GM23338 (cell line): ENCODE results near the gene TSNAX. TPM values are rescaled to one million over a fixed set of nuclear protein-coding genes. Genes with fewer than 3 reads are reported as not detected.

Experiments
- ATAC-seq: fragments of 200-7000 bp; cut with Tn5 transposase; 3 replicates; pipeline ENCODE4 v1.9.1; 2020
- DNase-seq: peaks from one replicate; pipeline ENCODE4 v3.0.0-alpha.2; 2015; ENCODE audit warnings: low spot score
- H2AFZ ChIP-seq: fragments of 200-600 bp; sonication (generic); 2 replicates; pipeline ENCODE4 v1.8.0; 2016; ENCODE audit warnings: antibody characterized with exemption, mild to moderate bottlenecking, moderate library complexity
- H3F3A ChIP-seq: fragments of 200-600 bp; sonication (generic); replicated peaks from 2 replicates; pipeline ENCODE4 v1.8.0; 2017; ENCODE audit warnings: antibody characterized with exemption, mixed run types, low read depth
- H3K27ac ChIP-seq: fragments of 200-600 bp; sonication (generic); 2 replicates; pipeline ENCODE4 v1.6.1; 2016; ENCODE audit warnings: low read depth
- H3K27me3 ChIP-seq: fragments of 200-600 bp; sonication (generic); 2 replicates; pipeline ENCODE4 v1.8.0; 2016; ENCODE audit warnings: mild to moderate bottlenecking, mixed run types, moderate library complexity; ENCODE audit not compliant: insufficient read depth
- H3K36me3 ChIP-seq: fragments of 200-600 bp; sonication (generic); 2 replicates; pipeline ENCODE4 v1.8.0; 2016; ENCODE audit warnings: mild to moderate bottlenecking; ENCODE audit not compliant: insufficient read depth
- H3K4me1 ChIP-seq: fragments of 200-600 bp; sonication (generic); 2 replicates; pipeline ENCODE4 v1.8.0; 2016; ENCODE audit warnings: mild to moderate bottlenecking, moderate library complexity; ENCODE audit not compliant: insufficient read depth
- H3K4me2 ChIP-seq: fragments of 200-600 bp; sonication (generic); 2 replicates; pipeline ENCODE4 v1.7.1; 2017; ENCODE audit warnings: mixed run types
- H3K4me3 ChIP-seq: fragments of 200-600 bp; sonication (generic); 2 replicates; pipeline ENCODE4 v1.6.1; 2016; ENCODE audit warnings: mixed run types
- H3K79me2 ChIP-seq: fragments of 200-600 bp; sonication (generic); replicated peaks from 2 replicates; pipeline ENCODE4 v1.8.0; 2017; ENCODE audit warnings: mild to moderate bottlenecking; ENCODE audit not compliant: insufficient read depth
- H3K9me2 ChIP-seq: fragments of 200-600 bp; sonication (generic); 2 replicates; pipeline ENCODE4 v1.8.0; 2017; ENCODE audit not compliant: insufficient read depth
- H4K20me1 ChIP-seq: fragments of 200-600 bp; sonication (generic); replicated peaks from 2 replicates; pipeline ENCODE4 v1.8.0; 2017; ENCODE audit warnings: mild to moderate bottlenecking; ENCODE audit not compliant: insufficient read depth
- H3K27ac Mint-ChIP-seq: 2 replicates; pipeline ENCODE4 v1.8.0; 2020; ENCODE audit warnings: inconsistent platforms, mild to moderate bottlenecking, moderate library complexity, mixed read lengths
- H3K27me3 Mint-ChIP-seq: 3 replicates; pipeline ENCODE4 v1.8.0; 2022; ENCODE audit warnings: low read depth, mild to moderate bottlenecking, moderate library complexity, mixed read lengths, inconsistent platforms; ENCODE audit not compliant: insufficient read depth, poor library complexity
- H3K36me3 Mint-ChIP-seq: 3 replicates; pipeline ENCODE4 v1.8.0; 2021; ENCODE audit warnings: low read depth, mild to moderate bottlenecking, inconsistent platforms, moderate library complexity, mixed read lengths
- H3K4me1 Mint-ChIP-seq: 3 replicates; pipeline ENCODE4 v1.8.0; 2020; ENCODE audit warnings: mild to moderate bottlenecking, inconsistent platforms, mixed read lengths
- H3K4me3 Mint-ChIP-seq: 3 replicates; pipeline ENCODE4 v1.8.0; 2021; ENCODE audit warnings: moderate library complexity, mild to moderate bottlenecking, inconsistent platforms, mixed read lengths
- H3K9me3 Mint-ChIP-seq: 3 replicates; pipeline ENCODE4 v1.8.0; 2020; ENCODE audit warnings: moderate library complexity, mild to moderate bottlenecking, inconsistent platforms, mixed read lengths
- CREB1 ChIP-seq: fragments of 250-450 bp; sonication (Bioruptor Pico); IDR thresholded peaks from 2 replicates; pipeline ENCODE4 v1.5.0; 2020; ENCODE audit warnings: low read depth, mild to moderate bottlenecking, moderate library complexity
- CTCF ChIP-seq, 2 experiments: fragments of 200-600 bp in 1 of 2; sonication (generic) in 1 of 2; conservative IDR thresholded peaks; 2 replicates each; pipeline versions ENCODE4 v1.5.1 to v1.6.1; 2016 to 2017; ENCODE audit warnings: antibody characterized with exemption in 2 of 2, low read depth in 2 of 2, mild to moderate bottlenecking in 2 of 2, moderate library complexity in 1 of 2
- ETS1 ChIP-seq: IDR thresholded peaks from 2 replicates; pipeline ENCODE4 v1.6.1; 2016; ENCODE audit warnings: antibody characterized with exemption
- EZH2 ChIP-seq: fragments of 200-600 bp; sonication (generic); IDR thresholded peaks from one replicate; pipeline ENCODE4 v1.8.0; 2017; ENCODE audit warnings: antibody characterized with exemption, mild to moderate bottlenecking, low read depth; ENCODE audit not compliant: unreplicated experiment
- EZH2phosphoT487 ChIP-seq: fragments of 200-600 bp; sonication (generic); IDR thresholded peaks from one replicate; pipeline ENCODE4 v1.8.1; 2018; ENCODE audit warnings: antibody characterized with exemption; ENCODE audit not compliant: unreplicated experiment
- JUNB ChIP-seq: IDR thresholded peaks from one replicate; pipeline ENCODE4 v1.6.1; 2016; ENCODE audit warnings: antibody characterized with exemption; ENCODE audit not compliant: unreplicated experiment
- NANOG ChIP-seq: IDR thresholded peaks from 2 replicates; pipeline ENCODE4 v1.6.1; 2016; ENCODE audit warnings: antibody characterized with exemption, borderline replicate concordance
- POLR2AphosphoS5 ChIP-seq: IDR thresholded peaks from 2 replicates; pipeline ENCODE4 v1.6.1; 2016; ENCODE audit warnings: antibody characterized with exemption, low read depth
- REST ChIP-seq: IDR thresholded peaks from one replicate; pipeline ENCODE4 v1.6.1; 2018; ENCODE audit warnings: antibody characterized with exemption; ENCODE audit not compliant: unreplicated experiment
- STAT1 ChIP-seq: IDR thresholded peaks from one replicate; pipeline ENCODE4 v1.6.1; 2016; ENCODE audit warnings: antibody characterized with exemption; ENCODE audit not compliant: unreplicated experiment
- ZNF114 ChIP-seq: fragments of 250-450 bp; sonication (Bioruptor Pico); IDR thresholded peaks from 2 replicates; pipeline ENCODE4 v1.5.0; 2020; ENCODE audit warnings: mild to moderate bottlenecking, moderate library complexity
- ZNF331 ChIP-seq: fragments of 250-450 bp; sonication (Bioruptor Pico); IDR thresholded peaks from 2 replicates; pipeline ENCODE4 v1.5.0; 2020; ENCODE audit warnings: low read depth, mild to moderate bottlenecking, moderate library complexity
- ZNF462 ChIP-seq: fragments of 250-450 bp; sonication (Bioruptor Pico); IDR thresholded peaks from 2 replicates; pipeline ENCODE4 v1.5.0; 2020; ENCODE audit warnings: mild to moderate bottlenecking, moderate library complexity
- polyA plus RNA-seq: library from polyadenylated mRNA; unstranded; fragments of >200 nt; fragmentation: Nextera tagmentation; extraction: Ambion mirVana; gene quantifications from 2 replicates; pipeline ENCODE4 v1.2.1, GENCODE V29; 2016
- total RNA-seq: library from RNA; depleted of rRNA; stranded (reverse); fragments of >200 nt; shearing (Covaris generic); gene quantifications from 2 replicates; pipeline ENCODE4 v1.2.3, GENCODE V29; 2014

Gene TSNAX
- total and polyA plus RNA-seq, 2 experiments from 2014 or later, result 31.5 to 31.7 TPM

GRCh38 chr1:231500666-231501065, 27.8 kb upstream of the TSNAX start:
- Mint-ChIP-seq H3K36me3 (peaks cover 10% of the 10 kb centered on the region; the same call in 2 of the 3 replicates), H3K9me3 (peaks cover 39% of the 10 kb centered on the region), H3K4me3 (no peak overlapping the region), H3K27me3 (peaks cover 3% of the 10 kb centered on the region), H3K27ac (no peak overlapping the region), H3K4me1 (no peaks in the 10 kb centered on the region)
- Histone ChIP-seq H3K79me2 (no peaks in the 10 kb centered on the region), H3K9me2 (no peaks in the 10 kb centered on the region), H3K36me3 (no peaks in the 10 kb centered on the region), H2AFZ (no peak overlapping the region), H3K4me2 (no peak overlapping the region), H3K27ac (no peak overlapping the region), H3K27me3 (no peaks in the 10 kb centered on the region), H3F3A (no peaks in the 10 kb centered on the region), H3K4me1 (no peaks in the 10 kb centered on the region), H3K4me3 (no peak overlapping the region), H4K20me1 (no peaks in the 10 kb centered on the region)
- ATAC-seq, result no peak
- TF ChIP-seq CTCF (conservative IDR thresholded peaks at IDR 0.05; ENCODE audit: low read depth in 2 of 2), result no peak
- TF ChIP-seq STAT1, result no peak
- no peak for TF ChIP-seq NANOG
- TF ChIP-seq ETS1, result no peak
- no peak for TF ChIP-seq ZNF462
- TF ChIP-seq ZNF331 (CRISPR knock-in tag), result no peak
- no peak for TF ChIP-seq REST
- TF ChIP-seq POLR2AphosphoS5, result no peak
- no peak for TF ChIP-seq CREB1 (CRISPR knock-in tag)
- TF ChIP-seq JUNB, result no peak
- TF ChIP-seq ZNF114 (CRISPR knock-in tag), result no peak
- no peak for TF ChIP-seq EZH2phosphoT487
- TF ChIP-seq EZH2, result no peak
- no peak for DNase-seq
